Measurements from ENCODE around the gene HABP4.

DNA sequence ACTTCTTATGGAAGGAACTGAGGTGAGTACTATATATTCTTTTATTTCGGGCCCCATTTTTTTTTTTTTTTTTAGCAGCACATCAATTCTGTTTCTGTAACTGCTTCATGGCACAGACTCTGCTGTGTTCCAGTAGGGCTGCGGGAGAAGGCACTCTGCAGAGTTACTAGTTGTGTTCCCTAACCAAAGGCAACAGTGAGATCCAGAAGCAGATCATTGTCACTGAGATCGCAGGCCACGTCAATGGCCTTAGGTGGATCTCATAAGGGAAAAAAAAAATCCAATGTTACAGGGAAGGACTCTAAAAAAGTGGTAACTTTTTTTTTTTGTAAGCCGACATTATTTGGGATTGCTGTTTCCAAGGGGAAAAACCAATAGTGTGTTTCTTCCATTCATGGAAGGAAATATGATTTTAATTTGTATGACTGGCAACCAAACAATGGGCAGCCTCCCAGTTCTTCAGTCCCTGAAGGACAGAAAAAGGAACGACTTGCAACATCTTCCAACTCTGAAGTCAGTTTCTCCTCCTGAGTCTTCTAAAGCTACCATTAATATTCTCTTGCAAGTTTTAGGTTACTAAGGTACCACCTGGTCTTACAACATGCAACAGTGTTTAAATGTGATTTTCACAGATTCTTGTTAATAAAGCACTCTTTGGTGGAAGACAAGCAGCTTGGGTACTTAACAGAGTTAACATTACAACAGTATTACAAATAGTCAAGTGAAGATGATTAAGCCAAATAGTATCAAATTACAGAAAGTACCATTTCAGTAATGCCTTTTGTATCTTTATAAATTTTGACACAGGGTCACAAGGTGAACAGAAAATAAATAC is 52.8 kb downstream of the HABP4 start:
- TF ChIP-seq, protein P1, sequence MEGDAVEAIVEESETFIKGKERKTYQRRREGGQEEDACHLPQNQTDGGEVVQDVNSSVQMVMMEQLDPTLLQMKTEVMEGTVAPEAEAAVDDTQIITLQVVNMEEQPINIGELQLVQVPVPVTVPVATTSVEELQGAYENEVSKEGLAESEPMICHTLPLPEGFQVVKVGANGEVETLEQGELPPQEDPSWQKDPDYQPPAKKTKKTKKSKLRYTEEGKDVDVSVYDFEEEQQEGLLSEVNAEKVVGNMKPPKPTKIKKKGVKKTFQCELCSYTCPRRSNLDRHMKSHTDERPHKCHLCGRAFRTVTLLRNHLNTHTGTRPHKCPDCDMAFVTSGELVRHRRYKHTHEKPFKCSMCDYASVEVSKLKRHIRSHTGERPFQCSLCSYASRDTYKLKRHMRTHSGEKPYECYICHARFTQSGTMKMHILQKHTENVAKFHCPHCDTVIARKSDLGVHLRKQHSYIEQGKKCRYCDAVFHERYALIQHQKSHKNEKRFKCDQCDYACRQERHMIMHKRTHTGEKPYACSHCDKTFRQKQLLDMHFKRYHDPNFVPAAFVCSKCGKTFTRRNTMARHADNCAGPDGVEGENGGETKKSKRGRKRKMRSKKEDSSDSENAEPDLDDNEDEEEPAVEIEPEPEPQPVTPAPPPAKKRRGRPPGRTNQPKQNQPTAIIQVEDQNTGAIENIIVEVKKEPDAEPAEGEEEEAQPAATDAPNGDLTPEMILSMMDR (conservative IDR thresholded peaks at IDR 0.05) = no peak
- TF ChIP-seq ZFX (IDR thresholded peaks at IDR 0.05) = no peak

All from C4-2B (cell line).